ENCODE data around the gene CROCC2.

The CROCC2 gene

GRCh38 chr2:240956935-240957655 is 51.0 kb downstream of the CROCC2 start:
- no peak for DNase-seq

GRCh38 chr2:240957656-240958365 is 51.7 kb downstream of the CROCC2 start:
- DNase-seq = peak; percentile 60

- no peak for DNase-seq
Measured at GRCh38 chr2:240958366-240959213, 52.5 kb downstream of the CROCC2 start.

GRCh38 chr2:240959214-240959940 is 53.2 kb downstream of the CROCC2 start:
- DNase-seq = no peak

GRCh38 chr2:240959941-240960308 is 53.8 kb downstream of the CROCC2 start:
- no peak for DNase-seq

GRCh38 chr2:240960309-240960970 is 54.3 kb downstream of the CROCC2 start:
- DNase-seq = no peak

- DNase-seq = no peak
Measured at GRCh38 chr2:240960971-240961876, 55.1 kb downstream of the CROCC2 start.

- no peak for DNase-seq
Measured at GRCh38 chr2:240961910-240962299, 55.8 kb downstream of the CROCC2 start.

- DNase-seq = no peak
Measured at GRCh38 chr2:240962300-240963064, 56.3 kb downstream of the CROCC2 start.

GRCh38 chr2:240963065-240963867 is 57.1 kb downstream of the CROCC2 start:
- no peak for DNase-seq

- no peak for DNase-seq
Measured at GRCh38 chr2:240963868-240964703, 58.0 kb downstream of the CROCC2 start.

GRCh38 chr2:240964704-240965295 is 58.7 kb downstream of the CROCC2 start:
- DNase-seq = no peak

GRCh38 chr2:240965296-240965904 is 59.3 kb downstream of the CROCC2 start:
- no peak for DNase-seq

- no peak for DNase-seq
Measured at GRCh38 chr2:240965905-240966456, 59.8 kb downstream of the CROCC2 start.

- DNase-seq = no peak
Measured at GRCh38 chr2:240966457-240966905, 60.3 kb downstream of the CROCC2 start.

GRCh38 chr2:240966906-240967680 is 61.0 kb downstream of the CROCC2 start:
- no peak for DNase-seq
